T-cell (primary cell): Measurements from ENCODE around the gene ANP32E. TPM values are rescaled to one million over a fixed set of nuclear protein-coding genes. Genes with fewer than 3 reads are reported as not detected.
A peak's percentile ranks its signal among the peaks of the same experiment; 100 is the strongest.
"Not testable (repeated sequence)": the region's sequence is repeated elsewhere in the genome, so short reads cannot be mapped to it uniquely, and the experiment has no call there.

ENCODE experiments used
- ATAC-seq, 4 experiments: fragments of 200-7000 bp in 3 of 4; fragments of 150-1000 bp in 1 of 4; cut with Tn5 transposase; replicated peaks in 1 of 4; 1 replicate in 3 of 4; 2 replicates in 1 of 4; pipeline ENCODE4 v1.10.0; 2021; ENCODE audit warnings: moderate library complexity in 3 of 4, mild to moderate bottlenecking in 2 of 4, moderate number of reproducible peaks in 1 of 4
- CTCF ChIA-PET, 2 donors: fragments of 300-600 bp; sonication (Branson Sonifier 250); formaldehyde crosslinking; loops; one replicate each; lab custom pipeline; 2022; ENCODE audit warnings: antibody characterized with exemption in 2 of 2; lab: Charles Lee
- POLR2A ChIA-PET, 2 donors: fragments of 300-600 bp; sonication (Branson Sonifier 250); formaldehyde crosslinking; loops; one replicate each; lab custom pipeline; 2022; ENCODE audit warnings: antibody characterized with exemption in 2 of 2; lab: Charles Lee
- DNase-seq, 35 experiments: peaks; one replicate each; pipeline versions ENCODE4 v3.0.0 to v3.0.0-alpha.2; 2013 to 2023
- H3K27ac ChIP-seq: one replicate; pipeline ENCODE4 v1.5.1; 2013; ENCODE audit warnings: low read length
- H3K27me3 ChIP-seq, 2 experiments: replicated peaks in 1 of 2; 1 replicate in 1 of 2; 2 replicates in 1 of 2; pipeline versions ENCODE4 v1.6.1 to v1.7.0; 2013; ENCODE audit warnings: low read length in 1 of 2, mixed read lengths in 1 of 2; ENCODE audit not compliant: control insufficient read depth in 2 of 2, insufficient read depth in 2 of 2; ENCODE audit errors: extremely low read depth in 1 of 2
- H3K36me3 ChIP-seq, 2 donors: 1 replicate in 1 of 2; 2 replicates in 1 of 2; pipeline versions ENCODE4 v1.6.1 to v1.7.0; 2013; ENCODE audit warnings: low read length in 1 of 2; ENCODE audit not compliant: control insufficient read depth in 2 of 2, insufficient read depth in 1 of 2; ENCODE audit errors: extremely low read depth in 1 of 2
- H3K4me1 ChIP-seq, 2 experiments: 1 replicate in 1 of 2; 2 replicates in 1 of 2; pipeline versions ENCODE4 v1.6.1 to v1.7.0; 2013; ENCODE audit warnings: low read length in 2 of 2, mixed read lengths in 1 of 2; ENCODE audit not compliant: insufficient read depth in 2 of 2, control insufficient read depth in 1 of 2; ENCODE audit errors: extremely low read depth in 1 of 2
- H3K4me3 ChIP-seq, 2 donors: 1 replicate in 1 of 2; 2 replicates in 1 of 2; pipeline versions ENCODE4 v1.5.1 to v1.7.0; 2013; ENCODE audit warnings: mild to moderate bottlenecking in 2 of 2, low read length in 1 of 2, moderate library complexity in 1 of 2; ENCODE audit not compliant: control insufficient read depth in 1 of 2; ENCODE audit errors: extremely low read depth in 1 of 2
- H3K9me3 ChIP-seq: 2 replicates; pipeline ENCODE4 v1.7.0; 2013
- H3K27ac Mint-ChIP-seq, 2 donors: one replicate each; pipeline ENCODE4 v1.8.0; 2020 to 2021; ENCODE audit warnings: mild to moderate bottlenecking in 2 of 2, mixed read lengths in 2 of 2
- H3K27me3 Mint-ChIP-seq, 2 donors: one replicate each; pipeline ENCODE4 v1.8.0; 2021 to 2022; ENCODE audit warnings: mixed read lengths in 2 of 2
- H3K36me3 Mint-ChIP-seq: one replicate; pipeline ENCODE4 v1.8.0; 2021; ENCODE audit warnings: mixed read lengths
- H3K4me1 Mint-ChIP-seq, 3 donors: one replicate each; pipeline ENCODE4 v1.8.0; 2020 to 2022; ENCODE audit warnings: mixed read lengths in 3 of 3, mild to moderate bottlenecking in 1 of 3
- H3K4me3 Mint-ChIP-seq, 3 donors: one replicate each; pipeline ENCODE4 v1.8.0; 2020 to 2022; ENCODE audit warnings: mild to moderate bottlenecking in 3 of 3, mixed read lengths in 3 of 3, moderate library complexity in 3 of 3
- H3K9me3 Mint-ChIP-seq, 3 donors: one replicate each; pipeline ENCODE4 v1.8.0; 2020 to 2022; ENCODE audit warnings: mixed read lengths in 3 of 3
- WGBS: methylation state at CpG from one replicate; pipeline ENCODE4 v1.1.5; 2013; ENCODE audit warnings: missing lambda C conversion rate; ENCODE audit not compliant: insufficient coverage; 5-methylcytosine and 5-hydroxymethylcytosine counted together
- total RNA-seq, 35 experiments: library from RNA in 6 of 35; stranded (reverse) in 6 of 35; fragments of 120-200 nt in 1 of 35; gene quantifications; one replicate each; pipeline versions ENCODE4 v1.2.1 to v1.2.4 and lab custom pipeline; 2013 to 2026

ANP32E gene
- total RNA-seq, 5 donors from 2014 or later (not counting 1 experiment from before 2014, with no cell fraction given): 40.2 to 46.3 (median 44.9) TPM

DNA sequence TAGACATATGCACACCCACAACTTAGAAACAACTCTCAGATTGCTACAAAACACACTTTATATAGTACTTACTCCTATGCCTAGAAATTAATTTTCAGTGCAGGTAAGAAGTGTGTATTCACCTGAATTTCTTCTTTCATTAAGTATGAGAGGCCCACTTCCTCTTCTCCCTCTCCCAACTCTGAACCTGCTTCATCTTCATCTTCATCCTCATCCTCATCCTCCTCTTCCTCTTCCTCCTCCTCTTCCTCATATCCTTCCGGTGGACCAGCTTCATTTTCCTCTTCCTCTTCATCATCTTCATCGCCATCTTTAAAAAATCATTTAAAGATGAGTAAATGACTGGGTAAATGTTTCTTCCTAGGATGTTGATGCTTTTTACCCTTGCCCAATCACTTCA lies 9.4 kb downstream of the ANP32E start:
- ChIA-PET CTCF (no interaction called here), POLR2A (no interaction called here)
- peaks cover 42% of the 10 kb centered on the region for H3K36me3 Mint-ChIP-seq
- Histone ChIP-seq H3K36me3 (peaks cover 8 to 56% of the 10 kb centered on the region in 2 donors), H3K4me3 (no peak overlapping the region), H3K4me1 (no peaks in the 10 kb centered on the region), H3K27ac (no peak overlapping the region), H3K9me3 (no peaks in the 10 kb centered on the region), H3K27me3 (no peaks in the 10 kb centered on the region)
- peak overlapping the region in 1 of 2 donors; percentile 2 for H3K27ac Mint-ChIP-seq
- no peaks in the 10 kb centered on the region for H3K9me3 Mint-ChIP-seq
- no peaks in the 10 kb centered on the region for H3K27me3 Mint-ChIP-seq
- H3K4me1 Mint-ChIP-seq: peaks cover 0 to 5% (median 4%) of the 10 kb centered on the region in 3 donors
- WGBS: no CpG with 5 or more reads among the region's 2 CpGs
- no peak overlapping the region for H3K4me3 Mint-ChIP-seq
- no peak for ATAC-seq
- no peak for DNase-seq

GRCh38 chr1:150225546-150225945 lies 10.4 kb downstream of the ANP32E start:
- H3K4me1 ChIP-seq: no peaks in the 10 kb centered on the region
- H3K36me3 ChIP-seq: peaks cover 5 to 53% of the 10 kb centered on the region in 2 donors
- CTCF ChIA-PET: no interaction called here
- Mint-ChIP-seq H3K27ac (no peak overlapping the region), H3K4me3 (no peak overlapping the region), H3K4me1 (peaks cover 0 to 5% (median 5%) of the 10 kb centered on the region in 3 donors), H3K36me3 (peaks cover 42% of the 10 kb centered on the region), H3K9me3 (no peaks in the 10 kb centered on the region), H3K27me3 (no peaks in the 10 kb centered on the region)
- DNase-seq: no peak
- H3K27me3 ChIP-seq: no peaks in the 10 kb centered on the region
- POLR2A ChIA-PET: no interaction called here
- no peak overlapping the region for H3K27ac ChIP-seq
- H3K9me3 ChIP-seq: no peaks in the 10 kb centered on the region
- ATAC-seq: no peak
- WGBS: 100% methylated on average over 1 of the region's 1 CpG
- H3K4me3 ChIP-seq: no peak overlapping the region

- no peak overlapping the region for H3K4me3 ChIP-seq
- no peaks in the 10 kb centered on the region for H3K27me3 Mint-ChIP-seq
- H3K27ac ChIP-seq: no peak overlapping the region
- peaks cover 42% of the 10 kb centered on the region for H3K36me3 Mint-ChIP-seq
- H3K9me3 Mint-ChIP-seq: no peaks in the 10 kb centered on the region
- ChIA-PET CTCF (no interaction called here), POLR2A (interaction anchor here in 1 of 2 donors (0.5 kb wide), 1 partner anchor 110 kb away, joined by 3 read pairs; no protein-coding TSS in a partner anchor)
- no CpG with 5 or more reads among the region's 1 CpG for WGBS
- H3K27me3 ChIP-seq: no peaks in the 10 kb centered on the region
- no peak overlapping the region for H3K4me3 Mint-ChIP-seq
- ATAC-seq: no peak
- peaks cover 5 to 55% of the 10 kb centered on the region in 2 donors for H3K36me3 ChIP-seq
- peaks cover 0 to 5% (median 5%) of the 10 kb centered on the region in 3 donors for H3K4me1 Mint-ChIP-seq
- peak overlapping the region in 1 of 2 donors; percentile 0 for H3K27ac Mint-ChIP-seq
- H3K4me1 ChIP-seq: no peaks in the 10 kb centered on the region
- no peaks in the 10 kb centered on the region for H3K9me3 ChIP-seq
- DNase-seq: no peak
Observed at GRCh38 chr1:150224983-150225382, 10.9 kb downstream of the ANP32E start.

DNA sequence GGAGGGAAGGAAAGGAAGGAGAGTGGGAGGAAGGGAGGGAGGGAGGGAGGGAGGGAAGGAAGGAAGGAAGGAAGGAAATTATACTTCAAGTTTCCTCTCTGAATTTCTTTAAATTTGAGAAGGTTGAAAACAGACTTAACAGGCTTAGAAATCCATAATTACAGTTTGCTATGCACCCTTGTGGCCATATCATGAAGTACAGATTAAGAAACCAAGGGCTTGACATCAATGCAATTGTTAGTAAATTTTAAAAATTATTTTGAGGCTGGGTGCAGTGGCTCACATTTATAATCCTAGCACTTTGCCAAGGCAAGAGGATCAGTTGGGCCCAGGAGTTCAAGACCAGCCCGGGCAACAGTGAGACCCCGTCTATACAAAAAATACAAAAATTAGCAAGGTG lies 14.4 kb downstream of the ANP32E start:
- ATAC-seq (peak in 2 of 4 experiments; percentile 42 to 69), DNase-seq (peak in 3 of 35 experiments; percentile 2 to 59 (median 19))
- Mint-ChIP-seq H3K27ac (no peak overlapping the region), H3K4me1 (peaks cover 0 to 5% (median 5%) of the 10 kb centered on the region in 3 donors), H3K9me3 (no peaks in the 10 kb centered on the region), H3K27me3 (no peaks in the 10 kb centered on the region), H3K36me3 (peaks cover 27% of the 10 kb centered on the region), H3K4me3 (no peak overlapping the region)
- peaks cover 5 to 43% of the 10 kb centered on the region in 2 donors for H3K36me3 ChIP-seq
- WGBS: no CpG with 5 or more reads among the region's 2 CpGs
- no peaks in the 10 kb centered on the region for H3K9me3 ChIP-seq
- H3K4me3 ChIP-seq: no peak overlapping the region
- CTCF ChIA-PET: no interaction called here
- no peaks in the 10 kb centered on the region for H3K27me3 ChIP-seq
- no peak overlapping the region for H3K27ac ChIP-seq
- no peaks in the 10 kb centered on the region for H3K4me1 ChIP-seq
- POLR2A ChIA-PET: no interaction called here

- H3K36me3 Mint-ChIP-seq, H3K27ac ChIP-seq, H3K9me3 Mint-ChIP-seq, DNase-seq, H3K27me3 ChIP-seq, ATAC-seq, H3K27ac Mint-ChIP-seq, H3K9me3 ChIP-seq, H3K27me3 Mint-ChIP-seq, H3K36me3 ChIP-seq, POLR2A ChIA-PET, H3K4me3 Mint-ChIP-seq, H3K4me3 ChIP-seq: not testable (repeated sequence)
- 100% methylated on average over 1 of the region's 6 CpGs for WGBS
- CTCF ChIA-PET: interaction anchor here in 1 of 2 donors (0.6 kb wide), 1 partner anchor 925 kb away, joined by 4 read pairs; no protein-coding TSS in a partner anchor
- peaks cover 7 to 12% of the 10 kb centered on the region in 2 experiments for H3K4me1 ChIP-seq
- H3K4me1 Mint-ChIP-seq: peaks cover 14 to 17% (median 15%) of the 10 kb centered on the region in 3 donors
Observed at GRCh38 chr1:150215855-150216254, 20.1 kb downstream of the ANP32E start.

- not testable (repeated sequence) for H3K9me3 ChIP-seq, ATAC-seq, H3K9me3 Mint-ChIP-seq, H3K36me3 ChIP-seq, DNase-seq, H3K36me3 Mint-ChIP-seq, H3K27me3 Mint-ChIP-seq, H3K27me3 ChIP-seq
- H3K4me1 Mint-ChIP-seq: peaks cover 14 to 17% (median 15%) of the 10 kb centered on the region in 3 donors
- peak overlapping the region; percentile 61 to 65 for H3K4me3 ChIP-seq
- WGBS: no CpG with 5 or more reads among the region's 18 CpGs
- peaks cover 7 to 12% of the 10 kb centered on the region in 2 experiments for H3K4me1 ChIP-seq
- H3K27ac ChIP-seq: peak overlapping the region; percentile 79
- ChIA-PET POLR2A (interaction anchor here in 1 of 2 donors (0.6 kb wide), 1 partner anchor 186 kb away, joined by 3 read pairs; no protein-coding TSS in a partner anchor), CTCF (interaction anchor here in 1 of 2 donors (0.6 to 1.7 kb wide), 3 partner anchors 9 to 20 kb away, joined by 3 to 7 read pairs (median 3); no protein-coding TSS in a partner anchor)
- peak overlapping the region; percentile 93 for H3K27ac Mint-ChIP-seq
- peak overlapping the region; percentile 83 to 86 (median 84) for H3K4me3 Mint-ChIP-seq
Observed at GRCh38 chr1:150214099-150214756, 21.7 kb downstream of the ANP32E start.
